Melanocyte of skin (primary cell): Measurements from ENCODE around the gene PLCXD3. TPM values are rescaled to one million over a fixed set of nuclear protein-coding genes. Genes with fewer than 3 reads are reported as not detected.

Experiments
- total RNA-seq, 2 donors: library from RNA; depleted of rRNA; stranded (reverse); fragments of >200 nt; gene quantifications; 2 replicates each; pipeline ENCODE4 v1.2.3, GENCODE V29; 2012

The PLCXD3 gene
- not detected for total RNA-seq

GRCh38 chr5:41510176-41510831, at the start of gene PLCXD3:
Gene PLCXD3 (minus strand): TSS chr5:41510601. CDS start chr5:41510526, 75 bp downstream.

